Neuronal stem cell (in vitro differentiated cells): ENCODE results near the gene RARRES2.

Experiments used
- DNase-seq: peaks from one replicate; pipeline ENCODE4 v3.0.0-alpha.2; 2013; ENCODE audit warnings: low spot score
- H2AFZ ChIP-seq: one replicate; pipeline ENCODE4 v1.6.1; 2013; ENCODE audit warnings: mild to moderate bottlenecking, low read length, inconsistent platforms
- H2AK5ac ChIP-seq: 2 replicates; pipeline ENCODE4 v1.6.1; 2013; ENCODE audit warnings: low read depth, mild to moderate bottlenecking, inconsistent platforms, low read length, moderate library complexity, mixed read lengths
- H2BK120ac ChIP-seq: 2 replicates; pipeline ENCODE4 v1.6.1; 2013; ENCODE audit warnings: low read depth, mild to moderate bottlenecking, inconsistent platforms, low read length, moderate library complexity, mixed read lengths
- H2BK12ac ChIP-seq: one replicate; pipeline ENCODE4 v1.6.1; 2013; ENCODE audit warnings: low read length, inconsistent platforms
- H2BK15ac ChIP-seq: 2 replicates; pipeline ENCODE4 v1.6.1; 2013; ENCODE audit warnings: mild to moderate bottlenecking, low read length, inconsistent platforms, mixed read lengths
- H2BK5ac ChIP-seq: one replicate; pipeline ENCODE4 v1.6.1; 2013; ENCODE audit warnings: inconsistent platforms, mild to moderate bottlenecking, low read length, moderate library complexity
- H3K14ac ChIP-seq: one replicate; pipeline ENCODE4 v1.6.1; 2013; ENCODE audit warnings: low read length, inconsistent platforms
- H3K18ac ChIP-seq: 2 replicates; pipeline ENCODE4 v1.6.1; 2013; ENCODE audit warnings: low read length, inconsistent platforms
- H3K23ac ChIP-seq: 2 replicates; pipeline ENCODE4 v1.6.1; 2013; ENCODE audit warnings: low read depth, mild to moderate bottlenecking, mixed read lengths, low read length, inconsistent platforms; ENCODE audit not compliant: poor library complexity
- H3K27ac ChIP-seq: replicated peaks from 3 replicates; pipeline ENCODE4 v1.5.1; 2013; ENCODE audit warnings: low read length, inconsistent platforms
- H3K27me3 ChIP-seq, 3 experiments: 2 replicates each; pipeline ENCODE4 v1.6.1; 2013; ENCODE audit warnings: low read length in 3 of 3, mild to moderate bottlenecking in 2 of 3, inconsistent platforms in 1 of 3, low read depth in 1 of 3, mixed read lengths in 1 of 3, moderate library complexity in 1 of 3; ENCODE audit not compliant: control insufficient read depth in 3 of 3, insufficient read depth in 3 of 3
- H3K36me3 ChIP-seq, 2 donors: replicated peaks in 1 of 2; 2 replicates each; pipeline ENCODE4 v1.6.1; 2013; ENCODE audit warnings: low read length in 2 of 2; ENCODE audit not compliant: control insufficient read depth in 2 of 2, insufficient read depth in 2 of 2
- H3K4ac ChIP-seq: 2 replicates; pipeline ENCODE4 v1.6.1; 2013; ENCODE audit warnings: inconsistent platforms, mild to moderate bottlenecking, low read length, moderate library complexity
- H3K4me1 ChIP-seq, 2 donors: 1 replicate in 1 of 2; 2 replicates in 1 of 2; pipeline ENCODE4 v1.6.1; 2013; ENCODE audit warnings: low read length in 2 of 2, low read depth in 1 of 2; ENCODE audit not compliant: control insufficient read depth in 2 of 2, insufficient read depth in 1 of 2
- H3K4me2 ChIP-seq: one replicate; pipeline ENCODE4 v1.6.1; 2013; ENCODE audit warnings: mild to moderate bottlenecking, low read length, inconsistent platforms; ENCODE audit not compliant: insufficient read depth, poor library complexity, severe bottlenecking
- H3K4me3 ChIP-seq, 2 donors: 2 replicates each; pipeline ENCODE4 v1.5.1; 2013; ENCODE audit warnings: low read length in 2 of 2, mild to moderate bottlenecking in 2 of 2, inconsistent platforms in 1 of 2, moderate library complexity in 1 of 2
- H3K79me1 ChIP-seq: one replicate; pipeline ENCODE4 v1.6.1; 2013; ENCODE audit warnings: low read depth, mild to moderate bottlenecking, inconsistent platforms, low read length, moderate library complexity
- H3K9ac ChIP-seq: one replicate; pipeline ENCODE4 v1.6.1; 2013; ENCODE audit warnings: mild to moderate bottlenecking, low read depth, low read length, inconsistent platforms; ENCODE audit not compliant: poor library complexity
- H3K9me3 ChIP-seq, 2 donors: replicated peaks in 1 of 2; 2 replicates each; pipeline versions ENCODE3 to v1.6.1; 2013; ENCODE audit warnings: low read length in 2 of 2, mild to moderate bottlenecking in 2 of 2, inconsistent platforms in 1 of 2, low read depth in 1 of 2, mixed read lengths in 1 of 2, moderate library complexity in 1 of 2; ENCODE audit not compliant: control insufficient read depth in 2 of 2, insufficient read depth in 1 of 2
- H4K8ac ChIP-seq: one replicate; pipeline ENCODE4 v1.6.1; 2013; ENCODE audit warnings: low read depth, mild to moderate bottlenecking, inconsistent platforms, low read length, moderate library complexity
- H4K91ac ChIP-seq: one replicate; pipeline ENCODE4 v1.6.1; 2013; ENCODE audit warnings: low read length, low read depth, mild to moderate bottlenecking, inconsistent platforms; ENCODE audit not compliant: poor library complexity
- WGBS, 2 donors: extraction: QIAGEN DNeasy Blood & Tissue Kit; methylation state at CpG; one replicate each; pipeline ENCODE4 v1.1.7; 2013; ENCODE audit warnings: missing lambda C conversion rate in 2 of 2, mixed read lengths in 1 of 2; ENCODE audit not compliant: insufficient read length in 2 of 2, insufficient replicate concordance in 1 of 2; ENCODE audit errors: extremely low coverage in 2 of 2; 5-methylcytosine and 5-hydroxymethylcytosine counted together

Gene RARRES2

DNA sequence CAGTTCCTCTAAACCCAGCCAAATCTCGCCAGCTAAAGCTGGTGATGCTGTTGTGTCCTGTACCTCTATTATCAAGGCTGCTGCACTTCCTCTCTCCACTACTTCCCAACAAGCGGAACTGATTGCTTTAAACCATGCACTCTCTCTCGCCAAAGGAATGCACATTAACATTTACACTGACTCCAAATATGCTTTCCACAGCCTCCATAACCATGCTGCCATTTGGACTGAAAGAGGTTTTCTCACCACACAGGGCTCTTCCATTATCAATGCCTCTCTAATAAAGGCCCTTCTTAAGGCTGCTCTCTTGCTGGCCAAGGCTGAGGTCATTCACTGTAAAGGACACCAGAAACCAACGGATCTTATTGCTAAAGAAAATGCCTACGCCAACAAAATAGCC is 29.7 kb downstream of the RARRES2 start:
- no CpG with 5 or more reads among the region's 5 CpGs for WGBS, 2 donors
- no peak overlapping the region for H3K27ac ChIP-seq

DNA sequence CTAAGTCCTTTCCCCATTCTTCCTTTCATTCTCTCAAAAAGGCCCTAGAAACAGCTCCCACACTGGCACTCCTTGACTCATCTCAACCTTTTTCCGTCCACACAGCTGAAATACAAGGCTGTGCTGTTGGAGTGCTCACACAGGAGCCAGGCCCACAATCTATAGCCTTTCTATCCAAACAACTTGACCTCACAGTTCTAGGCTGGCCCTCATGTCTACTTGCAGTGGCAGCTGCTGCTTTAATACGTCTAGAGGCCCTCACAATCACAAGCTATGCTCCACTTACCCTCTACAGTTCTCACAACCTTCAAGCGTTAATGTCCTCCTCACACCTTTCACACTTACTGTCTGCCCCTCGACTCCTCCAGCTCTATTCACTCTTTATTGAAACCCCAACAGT is 30.3 kb downstream of the RARRES2 start:
- no peaks in the 10 kb centered on the region for H3K36me3 ChIP-seq
- H4K91ac ChIP-seq: no peak overlapping the region
- H2BK120ac ChIP-seq: no peak overlapping the region
- H3K23ac ChIP-seq: no peak overlapping the region
- no peak overlapping the region for H3K4me3 ChIP-seq
- H3K4me1 ChIP-seq: peaks cover 7% of the 10 kb centered on the region in 2 donors
- H3K4me2 ChIP-seq: no peak overlapping the region
- no peak overlapping the region for H3K4ac ChIP-seq
- no CpG with 5 or more reads among the region's 4 CpGs for WGBS, 2 donors
- H2BK15ac ChIP-seq: no peak overlapping the region
- H3K27ac ChIP-seq: no peak overlapping the region
- H2BK5ac ChIP-seq: no peak overlapping the region
- H3K9ac ChIP-seq: no peak overlapping the region
- peaks cover 0 to 1% of the 10 kb centered on the region in 2 donors for H3K9me3 ChIP-seq
- no peak overlapping the region for H2AFZ ChIP-seq
- no peak overlapping the region for H2AK5ac ChIP-seq
- H3K14ac ChIP-seq: no peak overlapping the region
- no peak overlapping the region for H3K18ac ChIP-seq
- peaks cover 0 to 5% (median 0%) of the 10 kb centered on the region in 3 experiments for H3K27me3 ChIP-seq
- no peak for DNase-seq
- H4K8ac ChIP-seq: no peak overlapping the region
- no peaks in the 10 kb centered on the region for H3K79me1 ChIP-seq
- no peak overlapping the region for H2BK12ac ChIP-seq

More for the DNA sequence above, 29.7 kb downstream of the RARRES2 start:
- no peak for DNase-seq
- Histone ChIP-seq H2BK120ac (no peak overlapping the region), H3K18ac (no peak overlapping the region), H2AK5ac (no peak overlapping the region), H2BK5ac (no peak overlapping the region), H3K4me3 (no peak overlapping the region), H3K36me3 (no peaks in the 10 kb centered on the region), H3K23ac (no peak overlapping the region), H2BK12ac (no peak overlapping the region), H3K79me1 (no peaks in the 10 kb centered on the region), H3K4ac (no peak overlapping the region), H4K8ac (no peak overlapping the region), H3K4me2 (no peak overlapping the region), H3K27me3 (peaks cover 0 to 5% (median 0%) of the 10 kb centered on the region in 3 experiments), H3K9ac (no peak overlapping the region), H2AFZ (no peak overlapping the region), H3K9me3 (peaks cover 0 to 1% of the 10 kb centered on the region in 2 donors), H3K4me1 (peaks cover 7% of the 10 kb centered on the region in 2 donors), H3K14ac (no peak overlapping the region), H2BK15ac (no peak overlapping the region), H4K91ac (no peak overlapping the region)

DNA sequence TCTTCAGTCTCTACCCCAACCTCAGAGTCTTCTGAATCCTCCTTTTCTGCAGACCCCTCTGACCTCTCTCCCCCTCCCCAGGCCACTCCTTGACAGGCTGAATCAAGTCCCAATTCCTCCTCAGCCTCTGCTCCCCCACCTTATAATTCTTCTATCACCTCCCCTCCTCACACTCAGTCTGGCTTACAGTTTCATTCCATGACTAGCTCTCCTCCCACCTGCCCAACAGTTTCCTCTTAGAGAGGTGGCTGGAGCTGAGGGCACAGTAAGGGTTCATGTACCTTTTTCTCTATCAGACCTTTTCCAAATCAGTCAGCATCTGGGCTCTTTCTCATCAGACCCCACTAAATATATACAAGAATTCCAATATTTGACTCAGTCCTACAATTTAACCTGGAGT is 32.9 kb downstream of the RARRES2 start:
- H2AFZ ChIP-seq: no peak overlapping the region

DNA sequence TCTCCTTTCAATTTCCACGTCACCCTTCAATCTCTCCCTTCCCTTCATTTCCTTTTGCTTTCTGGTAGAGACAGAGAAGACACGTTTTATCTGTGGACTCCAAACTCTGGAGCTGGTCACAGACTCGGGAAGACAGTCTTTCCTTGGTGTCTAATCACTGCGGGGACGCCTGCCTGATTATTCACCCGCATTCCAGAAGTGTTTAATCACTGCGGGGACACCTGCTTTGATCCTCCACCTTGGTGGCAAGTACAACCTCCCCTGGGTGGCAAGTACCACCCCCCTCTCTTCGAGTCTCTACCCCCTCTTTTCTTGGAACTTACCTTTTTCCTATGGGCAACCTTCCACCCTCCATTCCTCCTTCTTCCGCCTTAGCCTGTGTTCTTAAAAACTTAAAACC is 33.5 kb downstream of the RARRES2 start:
- Histone ChIP-seq H3K9ac (no peak overlapping the region), H2BK120ac (no peak overlapping the region), H3K79me1 (no peaks in the 10 kb centered on the region), H2AFZ (no peak overlapping the region), H3K4me3 (no peak overlapping the region), H4K91ac (no peak overlapping the region), H4K8ac (no peak overlapping the region), H2BK15ac (no peak overlapping the region), H3K9me3 (peaks cover 0 to 1% of the 10 kb centered on the region in 2 donors), H3K4ac (no peak overlapping the region), H3K27ac (no peak overlapping the region), H2AK5ac (no peak overlapping the region), H3K4me2 (no peak overlapping the region), H3K4me1 (peaks cover 6 to 7% of the 10 kb centered on the region in 2 donors), H3K27me3 (no peaks in the 10 kb centered on the region), H2BK12ac (no peak overlapping the region), H3K18ac (no peak overlapping the region), H3K23ac (no peak overlapping the region), H3K36me3 (no peaks in the 10 kb centered on the region), H3K14ac (no peak overlapping the region), H2BK5ac (no peak overlapping the region)
- WGBS, 2 donors: 100% methylated on average over 1 of the region's 9 CpGs
- DNase-seq: no peak

More for the DNA sequence above, 32.9 kb downstream of the RARRES2 start:
- Histone ChIP-seq H3K14ac (no peak overlapping the region), H3K9me3 (peaks cover 0 to 1% of the 10 kb centered on the region in 2 donors), H3K9ac (no peak overlapping the region), H3K18ac (no peak overlapping the region), H3K4ac (no peak overlapping the region), H3K79me1 (no peaks in the 10 kb centered on the region), H3K36me3 (no peaks in the 10 kb centered on the region), H4K8ac (no peak overlapping the region), H3K23ac (no peak overlapping the region), H3K4me3 (no peak overlapping the region), H2BK12ac (no peak overlapping the region), H3K4me1 (peaks cover 7% of the 10 kb centered on the region in 2 donors), H2BK15ac (no peak overlapping the region), H2BK5ac (no peak overlapping the region), H3K4me2 (no peak overlapping the region), H3K27me3 (no peaks in the 10 kb centered on the region), H2AK5ac (no peak overlapping the region), H3K27ac (no peak overlapping the region), H2BK120ac (no peak overlapping the region), H4K91ac (no peak overlapping the region)
- no peak for DNase-seq
